ENCODE data around the gene CDK5.

DNA sequence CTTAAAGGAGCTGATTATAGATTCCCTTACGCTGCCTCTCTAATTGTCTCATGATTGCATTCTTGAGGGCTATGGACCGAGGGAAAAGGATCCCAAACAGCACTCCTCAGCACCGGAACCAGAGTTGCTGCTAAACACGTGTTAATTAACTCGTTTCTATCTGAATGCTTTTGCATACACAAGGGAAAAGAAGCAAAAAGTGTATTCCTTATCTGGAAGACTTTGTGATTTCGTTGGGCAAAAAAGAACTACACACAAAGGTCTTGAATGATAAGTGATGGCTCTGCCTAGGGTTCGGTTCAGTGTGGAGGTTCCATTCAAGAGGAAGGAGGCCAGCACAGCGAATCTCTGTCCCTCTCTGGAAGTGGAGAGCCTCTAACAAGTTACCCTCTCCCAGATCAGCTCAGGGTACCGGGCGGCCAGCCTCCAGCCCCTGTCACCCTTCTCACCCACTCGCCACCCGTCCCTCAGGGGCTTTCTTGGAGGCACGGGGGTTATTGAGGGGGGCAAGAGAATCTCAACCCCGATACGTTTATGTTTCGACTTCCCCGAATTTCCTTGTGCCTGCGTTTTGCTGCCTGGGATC, 1.2 kb upstream of the CDK5 start:
- TF ChIP-seq ZNF317 (CRISPR knock-in tag; IDR thresholded peaks at IDR 0.05), result no peak
- no peak for TF ChIP-seq POLR2AphosphoS5 (IDR thresholded peaks at IDR 0.05; ENCODE audit: low read depth, low read length)
- TF ChIP-seq ZNF7 (CRISPR knock-in tag; IDR thresholded peaks at IDR 0.05), result no peak
- TF ChIP-seq EP300 (IDR thresholded peaks at IDR 0.05; ENCODE audit: low read depth in 2 of 2, low read length in 2 of 2), result no peak
- TF ChIP-seq EP300 (CRISPR knock-in tag; IDR thresholded peaks at IDR 0.05; ENCODE audit: borderline replicate concordance), result no peak
- no peak for TF ChIP-seq POLR2A (IDR thresholded peaks at IDR 0.05; ENCODE audit: insufficient read depth in 1 of 2, low read depth in 2 of 2, low read length in 2 of 2)
- TF ChIP-seq, protein P1, sequence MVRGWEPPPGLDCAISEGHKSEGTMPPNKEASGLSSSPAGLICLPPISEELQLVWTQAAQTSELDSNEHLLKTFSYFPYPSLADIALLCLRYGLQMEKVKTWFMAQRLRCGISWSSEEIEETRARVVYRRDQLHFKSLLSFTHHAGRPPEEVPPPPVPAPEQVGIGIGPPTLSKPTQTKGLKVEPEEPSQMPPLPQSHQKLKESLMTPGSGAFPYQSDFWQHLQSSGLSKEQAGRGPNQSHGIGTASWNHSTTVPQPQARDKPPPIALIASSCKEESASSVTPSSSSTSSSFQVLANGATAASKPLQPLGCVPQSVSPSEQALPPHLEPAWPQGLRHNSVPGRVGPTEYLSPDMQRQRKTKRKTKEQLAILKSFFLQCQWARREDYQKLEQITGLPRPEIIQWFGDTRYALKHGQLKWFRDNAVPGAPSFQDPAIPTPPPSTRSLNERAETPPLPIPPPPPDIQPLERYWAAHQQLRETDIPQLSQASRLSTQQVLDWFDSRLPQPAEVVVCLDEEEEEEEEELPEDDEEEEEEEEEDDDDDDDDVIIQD (CRISPR knock-in tag; IDR thresholded peaks at IDR 0.05; ENCODE audit: low read depth), result no peak
- TF ChIP-seq KDM4B (CRISPR knock-in tag; IDR thresholded peaks at IDR 0.05), result no peak

Data from HepG2 (cell line).